ENCODE results near the gene TAF9. TPM values are rescaled to one million over a fixed set of nuclear protein-coding genes. Genes with fewer than 3 reads are reported as not detected.

Gene TAF9
- total RNA-seq, 4 donors from 2014 or later: 27.1 to 37.1 (median 32.9) TPM

DNA sequence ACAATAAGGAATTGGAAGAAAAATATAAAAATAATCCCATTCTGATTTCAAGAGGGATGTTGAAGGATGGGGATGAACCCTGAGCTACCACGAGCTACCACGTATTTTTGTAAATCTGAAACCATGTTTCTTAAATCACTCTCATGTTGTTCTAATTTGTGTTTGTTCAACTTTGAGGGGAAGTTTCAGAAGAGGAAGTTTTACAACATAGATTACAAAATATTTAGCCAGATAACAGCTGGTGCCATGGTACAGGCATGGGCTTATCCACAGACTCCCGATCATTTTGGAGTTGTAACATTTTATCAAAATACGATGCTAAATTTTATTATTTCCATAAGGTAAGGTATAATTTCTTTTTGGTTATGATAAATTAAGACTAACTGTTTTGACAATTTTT, 51.9 kb downstream of the TAF9 start:
- DNase-seq: no peak
- H3K4me3 ChIP-seq: no peak overlapping the region
- peaks cover 0 to 47% (median 0%) of the 10 kb centered on the region in 3 donors for H3K36me3 ChIP-seq
- no peak for TF ChIP-seq POLR2A (IDR thresholded peaks at IDR 0.05)
- TF ChIP-seq, protein P1, sequence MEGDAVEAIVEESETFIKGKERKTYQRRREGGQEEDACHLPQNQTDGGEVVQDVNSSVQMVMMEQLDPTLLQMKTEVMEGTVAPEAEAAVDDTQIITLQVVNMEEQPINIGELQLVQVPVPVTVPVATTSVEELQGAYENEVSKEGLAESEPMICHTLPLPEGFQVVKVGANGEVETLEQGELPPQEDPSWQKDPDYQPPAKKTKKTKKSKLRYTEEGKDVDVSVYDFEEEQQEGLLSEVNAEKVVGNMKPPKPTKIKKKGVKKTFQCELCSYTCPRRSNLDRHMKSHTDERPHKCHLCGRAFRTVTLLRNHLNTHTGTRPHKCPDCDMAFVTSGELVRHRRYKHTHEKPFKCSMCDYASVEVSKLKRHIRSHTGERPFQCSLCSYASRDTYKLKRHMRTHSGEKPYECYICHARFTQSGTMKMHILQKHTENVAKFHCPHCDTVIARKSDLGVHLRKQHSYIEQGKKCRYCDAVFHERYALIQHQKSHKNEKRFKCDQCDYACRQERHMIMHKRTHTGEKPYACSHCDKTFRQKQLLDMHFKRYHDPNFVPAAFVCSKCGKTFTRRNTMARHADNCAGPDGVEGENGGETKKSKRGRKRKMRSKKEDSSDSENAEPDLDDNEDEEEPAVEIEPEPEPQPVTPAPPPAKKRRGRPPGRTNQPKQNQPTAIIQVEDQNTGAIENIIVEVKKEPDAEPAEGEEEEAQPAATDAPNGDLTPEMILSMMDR (IDR thresholded peaks at IDR 0.05): no peak
- H3K27ac ChIP-seq: no peak overlapping the region
- no peaks in the 10 kb centered on the region for H3K4me1 ChIP-seq
- no peaks in the 10 kb centered on the region for H3K27me3 ChIP-seq
- H3K9me3 ChIP-seq: no peaks in the 10 kb centered on the region

GRCh38 chr5:69315972-69316371, 53.3 kb downstream of the TAF9 start:
- no peak for DNase-seq
- no peaks in the 10 kb centered on the region for H3K27me3 ChIP-seq
- H3K4me3 ChIP-seq: no peak overlapping the region
- no peak overlapping the region for H3K27ac ChIP-seq
- TF ChIP-seq, protein P1 (IDR thresholded peaks at IDR 0.05): no peak
- no peak for TF ChIP-seq POLR2A (IDR thresholded peaks at IDR 0.05)
- peaks cover 0 to 59% (median 0%) of the 10 kb centered on the region in 3 donors for H3K36me3 ChIP-seq
- H3K4me1 ChIP-seq: no peaks in the 10 kb centered on the region
- no peaks in the 10 kb centered on the region for H3K9me3 ChIP-seq

Other genes starting within 250 kb of the TAF9 start
- gene CCNB1, start 202.4 kb downstream of the TAF9 start, total RNA-seq: 10 to 100 TPM in 2 of 4 donors, 1 to 10 TPM in 2; 8.1 to 22.3 (median 11.2) TPM
- gene CENPH, start 179.9 kb downstream of the TAF9 start, total RNA-seq: 10 to 100 TPM in 1 of 4 donors, 1 to 10 TPM in 3; 2.9 to 11.6 (median 3.9) TPM
- gene CDK7, start 134.6 kb downstream of the TAF9 start, total RNA-seq: 10 to 100 TPM in 3 of 4 donors, 1 to 10 TPM in 1; 8.2 to 56.0 (median 25.1) TPM
- 10 to 100 TPM; 14.0 to 23.9 (median 19.6) TPM for gene CCDC125, start 36.7 kb downstream of the TAF9 start, total RNA-seq
- 10 to 100 TPM in 2 of 4 donors, 1 to 10 TPM in 2; 5.0 to 31.0 (median 10.9) TPM for gene AK6, start within 50 bp of the TAF9 start, total RNA-seq
- gene RAD17, start 298 bp upstream of the TAF9 start, total RNA-seq: 10 to 100 TPM in 3 of 4 donors, 1 to 10 TPM in 1; 7.3 to 47.0 (median 21.7) TPM
- 10 to 100 TPM in 3 of 4 donors, 1 to 10 TPM in 1; 9.1 to 67.3 (median 46.3) TPM for gene MARVELD2, start 45.6 kb upstream of the TAF9 start, total RNA-seq
- 100 to 1,000 TPM in 1 of 4 donors, 10 to 100 TPM in 3; 64.7 to 103 (median 76.7) TPM for gene OCLN, start 123.3 kb upstream of the TAF9 start, total RNA-seq
- 10 to 100 TPM; 13.8 to 27.5 (median 20.6) TPM for gene GTF2H2C, start 190.7 kb upstream of the TAF9 start, total RNA-seq

Data from Peyer's patch (tissue), 4 donors.